ENCODE results near the gene SRP68.

The SRP68 gene

DNA sequence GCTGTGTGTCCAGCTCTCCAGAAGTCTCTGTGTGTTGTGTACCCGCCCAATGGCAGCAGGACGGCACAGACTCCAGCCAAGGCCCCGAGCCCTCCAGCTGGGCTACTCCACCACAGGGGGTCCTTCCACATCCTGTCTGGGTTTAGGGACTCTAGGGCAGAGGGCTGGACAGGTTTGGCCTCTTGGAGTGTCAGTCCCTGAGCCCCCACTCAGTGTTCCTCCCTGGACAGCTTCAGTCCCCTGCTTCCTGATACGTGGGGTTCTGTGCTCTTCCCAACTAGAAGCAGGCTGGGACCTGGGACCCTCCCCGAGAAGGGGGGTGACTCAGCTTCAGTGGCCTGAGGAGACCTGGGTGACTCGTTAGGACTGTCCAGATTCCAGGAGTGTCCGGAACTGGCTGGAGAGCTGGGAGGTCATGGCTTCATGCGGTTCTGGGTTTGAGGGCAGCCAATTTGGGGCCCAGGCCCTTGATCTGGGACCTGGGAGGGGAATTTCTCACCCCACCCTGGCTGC lies 67.5 kb downstream of the SRP68 start:
- no peak for TF ChIP-seq CTCF (IDR thresholded peaks at IDR 0.05; ENCODE audit: control insufficient read depth, insufficient read depth, low read depth, low read length, missing control alignments)
- no peak for DNase-seq (ENCODE audit: low read depth)
- H3K4me3 ChIP-seq (ENCODE audit: control insufficient read depth, low read depth, low read length), result no peak overlapping the region

GRCh38 chr17:76003915-76004314 lies 68.4 kb downstream of the SRP68 start:
- TF ChIP-seq CTCF (IDR thresholded peaks at IDR 0.05; ENCODE audit: control insufficient read depth, insufficient read depth, low read depth, low read length, missing control alignments), result no peak
- no peak overlapping the region for H3K4me3 ChIP-seq (ENCODE audit: control insufficient read depth, low read depth, low read length)
- DNase-seq (ENCODE audit: low read depth), result no peak

DNA sequence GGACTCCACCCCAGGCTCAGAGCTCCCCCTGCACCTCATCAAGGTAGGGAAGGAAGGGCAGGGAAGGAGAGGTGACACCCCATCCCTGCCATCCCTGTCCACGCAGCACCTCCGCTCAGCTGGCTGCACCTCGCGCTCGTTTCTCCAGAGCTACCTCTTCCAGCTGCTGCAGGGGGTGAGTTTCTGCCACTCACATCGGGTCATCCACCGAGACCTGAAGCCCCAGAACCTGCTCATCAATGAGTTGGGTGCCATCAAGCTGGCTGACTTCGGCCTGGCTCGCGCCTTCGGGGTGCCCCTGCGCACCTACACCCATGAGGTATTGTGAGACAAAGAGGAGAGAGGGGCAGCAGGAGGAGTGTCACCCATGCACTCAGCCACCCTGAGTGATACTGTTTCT lies 70.2 kb downstream of the SRP68 start:
- H3K4me3 ChIP-seq (ENCODE audit: control insufficient read depth, low read depth, low read length), result no peak overlapping the region
- no peak for TF ChIP-seq CTCF (IDR thresholded peaks at IDR 0.05; ENCODE audit: control insufficient read depth, insufficient read depth, low read depth, low read length, missing control alignments)
- DNase-seq (ENCODE audit: low read depth), result no peak

- no peak for DNase-seq (ENCODE audit: low read depth)
- no peak for TF ChIP-seq CTCF (IDR thresholded peaks at IDR 0.05; ENCODE audit: control insufficient read depth, insufficient read depth, low read depth, low read length, missing control alignments)
- H3K4me3 ChIP-seq (ENCODE audit: control insufficient read depth, low read depth, low read length), result no peak within 1 kb of the TSS
These were observed 71.4 kb downstream of the SRP68 start, which contains the start of gene CDK3 for GRCh38 chr17:76000755-76001521. Gene CDK3 (plus strand): TSS chr17:76000855. CDS start chr17:76001426, 571 bp downstream.

GRCh38 chr17:76000016-76000754 lies 72.1 kb downstream of the SRP68 start:
- DNase-seq (ENCODE audit: low read depth), result no peak
- peak; percentile 75 for TF ChIP-seq CTCF (IDR thresholded peaks at IDR 0.05; ENCODE audit: control insufficient read depth, insufficient read depth, low read depth, low read length, missing control alignments)
- H3K4me3 ChIP-seq (ENCODE audit: control insufficient read depth, low read depth, low read length), result no peak overlapping the region

- DNase-seq (ENCODE audit: low read depth), result no peak
- no peak overlapping the region for H3K4me3 ChIP-seq (ENCODE audit: control insufficient read depth, low read depth, low read length)
- no peak for TF ChIP-seq CTCF (IDR thresholded peaks at IDR 0.05; ENCODE audit: control insufficient read depth, insufficient read depth, low read depth, low read length, missing control alignments)
These were observed 74.0 kb downstream of the SRP68 start for GRCh38 chr17:75998327-75998795.
